Measurements from ENCODE around the gene CTBP2. TPM values are rescaled to one million over a fixed set of nuclear protein-coding genes. Genes with fewer than 3 reads are reported as not detected.

CTBP2 gene
- total RNA-seq, 1 experiment from 2014 or later, result 191 TPM

DNA sequence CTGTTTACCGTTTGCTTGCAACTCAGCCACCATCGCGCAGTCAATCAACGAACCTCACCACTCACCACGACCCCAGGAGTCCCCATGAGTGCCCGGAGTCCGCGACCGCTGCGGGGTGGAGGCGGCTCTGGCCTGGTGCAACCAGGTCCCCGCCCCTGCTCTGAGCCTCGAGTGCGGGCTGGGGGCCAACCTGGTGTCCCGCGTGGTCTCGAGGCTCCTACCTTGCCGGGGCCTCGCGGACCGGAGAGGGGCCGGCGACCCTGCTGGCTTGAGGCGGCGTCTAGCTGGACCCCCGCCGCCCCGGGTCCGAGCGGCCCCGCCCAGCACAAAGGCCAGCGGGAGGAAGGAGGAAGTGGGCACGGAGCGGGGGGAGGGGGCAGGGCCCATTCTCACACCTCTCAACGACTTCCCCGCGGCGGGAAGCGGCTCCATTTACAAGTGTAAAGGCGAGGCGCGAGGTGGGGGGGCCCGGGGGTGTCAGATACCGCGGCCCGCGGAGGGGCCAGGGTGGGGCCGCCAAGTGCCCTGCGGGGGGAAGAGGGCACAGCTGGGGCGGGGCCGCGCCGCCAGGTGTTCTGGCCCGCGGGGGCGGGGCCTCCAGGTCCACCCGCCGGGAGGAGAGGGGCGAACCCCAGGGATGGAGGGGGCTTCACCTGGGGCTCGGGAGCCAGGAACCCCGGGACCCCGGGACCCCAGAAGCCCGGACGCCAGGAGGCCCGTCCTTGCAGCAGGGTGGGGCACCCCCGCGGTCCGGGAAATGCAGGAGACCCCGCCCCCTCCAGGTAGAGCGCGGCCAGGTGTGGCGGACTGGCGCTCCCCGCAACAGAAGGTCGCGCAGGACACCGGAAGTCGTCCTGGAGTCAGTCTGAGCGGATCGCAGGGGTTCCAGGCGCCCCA is 8.6 kb downstream of the CTBP2 start (continued):
- TF ChIP-seq, protein P1, sequence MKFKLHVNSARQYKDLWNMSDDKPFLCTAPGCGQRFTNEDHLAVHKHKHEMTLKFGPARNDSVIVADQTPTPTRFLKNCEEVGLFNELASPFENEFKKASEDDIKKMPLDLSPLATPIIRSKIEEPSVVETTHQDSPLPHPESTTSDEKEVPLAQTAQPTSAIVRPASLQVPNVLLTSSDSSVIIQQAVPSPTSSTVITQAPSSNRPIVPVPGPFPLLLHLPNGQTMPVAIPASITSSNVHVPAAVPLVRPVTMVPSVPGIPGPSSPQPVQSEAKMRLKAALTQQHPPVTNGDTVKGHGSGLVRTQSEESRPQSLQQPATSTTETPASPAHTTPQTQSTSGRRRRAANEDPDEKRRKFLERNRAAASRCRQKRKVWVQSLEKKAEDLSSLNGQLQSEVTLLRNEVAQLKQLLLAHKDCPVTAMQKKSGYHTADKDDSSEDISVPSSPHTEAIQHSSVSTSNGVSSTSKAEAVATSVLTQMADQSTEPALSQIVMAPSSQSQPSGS (CRISPR knock-in tag; IDR thresholded peaks at IDR 0.05; ENCODE audit: borderline replicate concordance, low read depth), result no peak
- TF ChIP-seq, protein P2, sequence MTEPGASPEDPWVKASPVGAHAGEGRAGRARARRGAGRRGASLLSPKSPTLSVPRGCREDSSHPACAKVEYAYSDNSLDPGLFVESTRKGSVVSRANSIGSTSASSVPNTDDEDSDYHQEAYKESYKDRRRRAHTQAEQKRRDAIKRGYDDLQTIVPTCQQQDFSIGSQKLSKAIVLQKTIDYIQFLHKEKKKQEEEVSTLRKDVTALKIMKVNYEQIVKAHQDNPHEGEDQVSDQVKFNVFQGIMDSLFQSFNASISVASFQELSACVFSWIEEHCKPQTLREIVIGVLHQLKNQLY (CRISPR knock-in tag; IDR thresholded peaks at IDR 0.05), result no peak
- TF ChIP-seq, protein P3, sequence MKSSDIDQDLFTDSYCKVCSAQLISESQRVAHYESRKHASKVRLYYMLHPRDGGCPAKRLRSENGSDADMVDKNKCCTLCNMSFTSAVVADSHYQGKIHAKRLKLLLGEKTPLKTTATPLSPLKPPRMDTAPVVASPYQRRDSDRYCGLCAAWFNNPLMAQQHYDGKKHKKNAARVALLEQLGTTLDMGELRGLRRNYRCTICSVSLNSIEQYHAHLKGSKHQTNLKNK (CRISPR knock-in tag; IDR thresholded peaks at IDR 0.05), result no peak
- TF ChIP-seq ATF1 (CRISPR knock-in tag; IDR thresholded peaks at IDR 0.05), result no peak

DNA sequence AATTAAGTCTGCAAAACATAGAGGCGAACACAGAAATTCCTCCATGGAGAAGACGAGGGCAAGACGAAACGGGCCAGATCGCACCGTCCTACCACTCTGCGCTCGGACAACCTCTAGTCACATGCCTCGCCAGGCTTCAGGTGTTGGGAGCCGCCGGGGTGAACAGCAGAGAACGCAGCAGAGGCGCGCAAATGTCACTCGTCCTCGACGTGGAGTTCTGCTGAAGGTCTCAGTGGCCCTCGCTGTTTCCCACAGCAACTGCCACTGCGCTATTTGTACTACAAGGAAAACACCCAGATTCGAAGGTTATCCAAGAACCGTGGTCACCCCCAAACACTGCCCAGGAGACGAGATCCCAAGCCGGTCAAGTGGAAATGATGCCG is 9.2 kb downstream of the CTBP2 start:
- H3K4me1 Mint-ChIP-seq, result peaks cover 88% of the 10 kb centered on the region
- no peaks in the 10 kb centered on the region for H3K9me3 Mint-ChIP-seq
- ATAC-seq (no peak), DNase-seq (ENCODE audit: low spot score) (no peak)
- CTCF ChIA-PET, result no interaction called here
- no peaks in the 10 kb centered on the region for H3K27me3 Mint-ChIP-seq (ENCODE audit: low read depth)
- H3K27ac Mint-ChIP-seq, result peak overlapping the region; percentile 92
- H3K36me3 Mint-ChIP-seq, result peaks cover 26% of the 10 kb centered on the region
- peak overlapping the region; percentile 65 for H3K4me3 Mint-ChIP-seq
- POLR2A ChIA-PET, result interaction anchor here (1.3 to 2.6 kb wide), 2 partner anchors 9 to 11 kb away, joined by 6 to 10 read pairs; partner anchors contain the start of gene CTBP2
- TF ChIP-seq ZBTB21 (CRISPR knock-in tag; IDR thresholded peaks at IDR 0.05; ENCODE audit: borderline replicate concordance), result no peak
- TF ChIP-seq, protein P4, sequence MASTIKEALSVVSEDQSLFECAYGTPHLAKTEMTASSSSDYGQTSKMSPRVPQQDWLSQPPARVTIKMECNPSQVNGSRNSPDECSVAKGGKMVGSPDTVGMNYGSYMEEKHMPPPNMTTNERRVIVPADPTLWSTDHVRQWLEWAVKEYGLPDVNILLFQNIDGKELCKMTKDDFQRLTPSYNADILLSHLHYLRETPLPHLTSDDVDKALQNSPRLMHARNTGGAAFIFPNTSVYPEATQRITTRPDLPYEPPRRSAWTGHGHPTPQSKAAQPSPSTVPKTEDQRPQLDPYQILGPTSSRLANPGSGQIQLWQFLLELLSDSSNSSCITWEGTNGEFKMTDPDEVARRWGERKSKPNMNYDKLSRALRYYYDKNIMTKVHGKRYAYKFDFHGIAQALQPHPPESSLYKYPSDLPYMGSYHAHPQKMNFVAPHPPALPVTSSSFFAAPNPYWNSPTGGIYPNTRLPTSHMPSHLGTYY (CRISPR knock-in tag; IDR thresholded peaks at IDR 0.05), result no peak
- no peak for TF ChIP-seq TCF7 (CRISPR knock-in tag; IDR thresholded peaks at IDR 0.05; ENCODE audit: low read depth)
- TF ChIP-seq, protein P5, sequence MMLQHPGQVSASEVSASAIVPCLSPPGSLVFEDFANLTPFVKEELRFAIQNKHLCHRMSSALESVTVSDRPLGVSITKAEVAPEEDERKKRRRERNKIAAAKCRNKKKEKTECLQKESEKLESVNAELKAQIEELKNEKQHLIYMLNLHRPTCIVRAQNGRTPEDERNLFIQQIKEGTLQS (CRISPR knock-in tag; conservative IDR thresholded peaks at IDR 0.05), result no peak
- no peak for TF ChIP-seq GTF2I (CRISPR knock-in tag; conservative IDR thresholded peaks at IDR 0.05)
- TF ChIP-seq, protein P6, sequence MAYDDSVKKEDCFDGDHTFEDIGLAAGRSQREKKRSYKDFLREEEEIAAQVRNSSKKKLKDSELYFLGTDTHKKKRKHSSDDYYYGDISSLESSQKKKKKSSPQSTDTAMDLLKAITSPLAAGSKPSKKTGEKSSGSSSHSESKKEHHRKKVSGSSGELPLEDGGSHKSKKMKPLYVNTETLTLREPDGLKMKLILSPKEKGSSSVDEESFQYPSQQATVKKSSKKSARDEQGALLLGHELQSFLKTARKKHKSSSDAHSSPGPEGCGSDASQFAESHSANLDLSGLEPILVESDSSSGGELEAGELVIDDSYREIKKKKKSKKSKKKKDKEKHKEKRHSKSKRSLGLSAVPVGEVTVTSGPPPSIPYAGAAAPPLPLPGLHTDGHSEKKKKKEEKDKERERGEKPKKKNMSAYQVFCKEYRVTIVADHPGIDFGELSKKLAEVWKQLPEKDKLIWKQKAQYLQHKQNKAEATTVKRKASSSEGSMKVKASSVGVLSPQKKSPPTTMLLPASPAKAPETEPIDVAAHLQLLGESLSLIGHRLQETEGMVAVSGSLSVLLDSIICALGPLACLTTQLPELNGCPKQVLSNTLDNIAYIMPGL (CRISPR knock-in tag; IDR thresholded peaks at IDR 0.05), result 0 out of 2 replicates have a peak, but pooled peaks have one; percentile 29
- TF ChIP-seq, protein P3 (CRISPR knock-in tag; IDR thresholded peaks at IDR 0.05), result no peak
- TF ChIP-seq ESRRA (CRISPR knock-in tag; IDR thresholded peaks at IDR 0.05; ENCODE audit: borderline replicate concordance), result no peak
- no peak for TF ChIP-seq FOXJ3 (CRISPR knock-in tag; IDR thresholded peaks at IDR 0.05; ENCODE audit: borderline replicate concordance)
- no peak for TF ChIP-seq EMX1 (CRISPR knock-in tag; IDR thresholded peaks at IDR 0.05)
- TF ChIP-seq, protein P7, sequence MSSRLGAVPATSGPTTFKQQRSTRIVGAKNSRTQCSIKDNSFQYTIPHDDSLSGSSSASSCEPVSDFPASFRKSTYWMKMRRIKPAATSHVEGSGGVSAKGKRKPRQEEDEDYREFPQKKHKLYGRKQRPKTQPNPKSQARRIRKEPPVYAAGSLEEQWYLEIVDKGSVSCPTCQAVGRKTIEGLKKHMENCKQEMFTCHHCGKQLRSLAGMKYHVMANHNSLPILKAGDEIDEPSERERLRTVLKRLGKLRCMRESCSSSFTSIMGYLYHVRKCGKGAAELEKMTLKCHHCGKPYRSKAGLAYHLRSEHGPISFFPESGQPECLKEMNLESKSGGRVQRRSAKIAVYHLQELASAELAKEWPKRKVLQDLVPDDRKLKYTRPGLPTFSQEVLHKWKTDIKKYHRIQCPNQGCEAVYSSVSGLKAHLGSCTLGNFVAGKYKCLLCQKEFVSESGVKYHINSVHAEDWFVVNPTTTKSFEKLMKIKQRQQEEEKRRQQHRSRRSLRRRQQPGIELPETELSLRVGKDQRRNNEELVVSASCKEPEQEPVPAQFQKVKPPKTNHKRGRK (CRISPR knock-in tag; IDR thresholded peaks at IDR 0.05; ENCODE audit: borderline replicate concordance), result no peak
- no peak for TF ChIP-seq ZNF263 (CRISPR knock-in tag; IDR thresholded peaks at IDR 0.05; ENCODE audit: low read depth)
- TF ChIP-seq FOXP1 (CRISPR knock-in tag; IDR thresholded peaks at IDR 0.05; ENCODE audit: borderline replicate concordance), result no peak
- TF ChIP-seq, protein P8, sequence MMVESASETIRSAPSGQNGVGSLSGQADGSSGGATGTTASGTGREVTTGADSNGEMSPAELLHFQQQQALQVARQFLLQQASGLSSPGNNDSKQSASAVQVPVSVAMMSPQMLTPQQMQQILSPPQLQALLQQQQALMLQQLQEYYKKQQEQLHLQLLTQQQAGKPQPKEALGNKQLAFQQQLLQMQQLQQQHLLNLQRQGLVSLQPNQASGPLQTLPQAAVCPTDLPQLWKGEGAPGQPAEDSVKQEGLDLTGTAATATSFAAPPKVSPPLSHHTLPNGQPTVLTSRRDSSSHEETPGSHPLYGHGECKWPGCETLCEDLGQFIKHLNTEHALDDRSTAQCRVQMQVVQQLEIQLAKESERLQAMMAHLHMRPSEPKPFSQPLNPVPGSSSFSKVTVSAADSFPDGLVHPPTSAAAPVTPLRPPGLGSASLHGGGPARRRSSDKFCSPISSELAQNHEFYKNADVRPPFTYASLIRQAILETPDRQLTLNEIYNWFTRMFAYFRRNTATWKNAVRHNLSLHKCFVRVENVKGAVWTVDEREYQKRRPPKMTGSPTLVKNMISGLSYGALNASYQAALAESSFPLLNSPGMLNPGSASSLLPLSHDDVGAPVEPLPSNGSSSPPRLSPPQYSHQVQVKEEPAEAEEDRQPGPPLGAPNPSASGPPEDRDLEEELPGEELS (CRISPR knock-in tag; IDR thresholded peaks at IDR 0.05), result no peak
- TF ChIP-seq, protein P9, sequence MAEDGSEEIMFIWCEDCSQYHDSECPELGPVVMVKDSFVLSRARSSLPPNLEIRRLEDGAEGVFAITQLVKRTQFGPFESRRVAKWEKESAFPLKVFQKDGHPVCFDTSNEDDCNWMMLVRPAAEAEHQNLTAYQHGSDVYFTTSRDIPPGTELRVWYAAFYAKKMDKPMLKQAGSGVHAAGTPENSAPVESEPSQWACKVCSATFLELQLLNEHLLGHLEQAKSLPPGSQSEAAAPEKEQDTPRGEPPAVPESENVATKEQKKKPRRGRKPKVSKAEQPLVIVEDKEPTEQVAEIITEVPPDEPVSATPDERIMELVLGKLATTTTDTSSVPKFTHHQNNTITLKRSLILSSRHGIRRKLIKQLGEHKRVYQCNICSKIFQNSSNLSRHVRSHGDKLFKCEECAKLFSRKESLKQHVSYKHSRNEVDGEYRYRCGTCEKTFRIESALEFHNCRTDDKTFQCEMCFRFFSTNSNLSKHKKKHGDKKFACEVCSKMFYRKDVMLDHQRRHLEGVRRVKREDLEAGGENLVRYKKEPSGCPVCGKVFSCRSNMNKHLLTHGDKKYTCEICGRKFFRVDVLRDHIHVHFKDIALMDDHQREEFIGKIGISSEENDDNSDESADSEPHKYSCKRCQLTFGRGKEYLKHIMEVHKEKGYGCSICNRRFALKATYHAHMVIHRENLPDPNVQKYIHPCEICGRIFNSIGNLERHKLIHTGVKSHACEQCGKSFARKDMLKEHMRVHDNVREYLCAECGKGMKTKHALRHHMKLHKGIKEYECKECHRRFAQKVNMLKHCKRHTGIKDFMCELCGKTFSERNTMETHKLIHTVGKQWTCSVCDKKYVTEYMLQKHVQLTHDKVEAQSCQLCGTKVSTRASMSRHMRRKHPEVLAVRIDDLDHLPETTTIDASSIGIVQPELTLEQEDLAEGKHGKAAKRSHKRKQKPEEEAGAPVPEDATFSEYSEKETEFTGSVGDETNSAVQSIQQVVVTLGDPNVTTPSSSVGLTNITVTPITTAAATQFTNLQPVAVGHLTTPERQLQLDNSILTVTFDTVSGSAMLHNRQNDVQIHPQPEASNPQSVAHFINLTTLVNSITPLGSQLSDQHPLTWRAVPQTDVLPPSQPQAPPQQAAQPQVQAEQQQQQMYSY (CRISPR knock-in tag; IDR thresholded peaks at IDR 0.05), result peak; percentile 23; the same call in 1 of the 2 replicates

Data from WTC11 (cell line).